Neural progenitor cell (in vitro differentiated cells): ENCODE measurements around the gene RRBP1.

Experiments used
- CTCF ChIP-seq: fragments of 200-600 bp; sonication (generic); IDR thresholded peaks from 2 replicates; pipeline ENCODE4 v1.5.1; 2017; ENCODE audit warnings: antibody characterized with exemption, mild to moderate bottlenecking
- EZH2 ChIP-seq: fragments of 200-600 bp; sonication (generic); IDR thresholded peaks from 2 replicates; pipeline ENCODE4 v1.6.1; 2017; ENCODE audit warnings: antibody characterized with exemption, mild to moderate bottlenecking, moderate library complexity
- EZH2phosphoT487 ChIP-seq: fragments of 200-600 bp; sonication (generic); IDR thresholded peaks from 2 replicates; pipeline ENCODE4 v1.6.1; 2017; ENCODE audit warnings: antibody characterized with exemption

GRCh38 chr20:17694767-17695166 is 12.7 kb upstream of the RRBP1 start:
- TF ChIP-seq CTCF (no peak), EZH2 (no peak), EZH2phosphoT487 (no peak)
